GM21737 (cell line): ENCODE results near the gene SEMA3A.
"Not testable (repeated sequence)": the region's sequence is repeated elsewhere in the genome, so short reads cannot be mapped to it uniquely, and the experiment has no call there.

Source experiments
- ATAC-seq: cut with Tn5 transposase; IDR thresholded peaks from one replicate; pipeline ENCODE4 v1.9.1; 2021; ENCODE audit warnings: mild to moderate bottlenecking, moderate library complexity; ENCODE audit not compliant: unreplicated experiment

Gene SEMA3A

GRCh38 chr7:84157171-84157570 is 37.4 kb downstream of the SEMA3A start:
- no peak for ATAC-seq

GRCh38 chr7:84154991-84155781 is 39.4 kb downstream of the SEMA3A start:
- no peak for ATAC-seq

- ATAC-seq = no peak
These were observed 41.6 kb downstream of the SEMA3A start for GRCh38 chr7:84152995-84153394.

- ATAC-seq = not testable (repeated sequence)
These were observed 44.2 kb downstream of the SEMA3A start for GRCh38 chr7:84150370-84150769.

GRCh38 chr7:84149573-84149972 is 45.0 kb downstream of the SEMA3A start:
- ATAC-seq = no peak

GRCh38 chr7:84145892-84146291 is 48.7 kb downstream of the SEMA3A start:
- ATAC-seq = no peak

GRCh38 chr7:84144935-84145334 is 49.7 kb downstream of the SEMA3A start:
- ATAC-seq = no peak

- no peak for ATAC-seq
These were observed 50.1 kb downstream of the SEMA3A start for GRCh38 chr7:84144480-84144879.

GRCh38 chr7:84142726-84143125 is 51.9 kb downstream of the SEMA3A start:
- no peak for ATAC-seq

- no peak for ATAC-seq
These were observed 54.4 kb downstream of the SEMA3A start for GRCh38 chr7:84139986-84140729.

GRCh38 chr7:84138411-84138810 is 56.2 kb downstream of the SEMA3A start:
- ATAC-seq = no peak

GRCh38 chr7:84137812-84138211 is 56.8 kb downstream of the SEMA3A start:
- ATAC-seq = no peak

- ATAC-seq = no peak
These were observed 57.8 kb downstream of the SEMA3A start for GRCh38 chr7:84136809-84137208.

GRCh38 chr7:84136336-84136735 is 58.3 kb downstream of the SEMA3A start:
- ATAC-seq = no peak

- no peak for ATAC-seq
These were observed 60.4 kb downstream of the SEMA3A start for GRCh38 chr7:84134169-84134568.

GRCh38 chr7:84125654-84126053 is 68.9 kb downstream of the SEMA3A start:
- ATAC-seq = no peak

- no peak for ATAC-seq
These were observed 70.5 kb downstream of the SEMA3A start for GRCh38 chr7:84123965-84124547.

- ATAC-seq = no peak
These were observed 71.8 kb downstream of the SEMA3A start for GRCh38 chr7:84122582-84123360.

- no peak for ATAC-seq
These were observed 77.3 kb downstream of the SEMA3A start for GRCh38 chr7:84117304-84117703.

GRCh38 chr7:84113906-84114850 is 80.4 kb downstream of the SEMA3A start:
- no peak for ATAC-seq
